OCI-M2 (cell line): Measurements from ENCODE around the gene SCGB1D1.

Experiments used
- DNase-seq: peaks from one replicate; lab custom pipeline; 2025; ENCODE audit not compliant: unreplicated experiment; lab: John Stamatoyannopoulos, UW

The SCGB1D1 gene

GRCh38 chr11:62221498-62221897 is 31.5 kb downstream of the SCGB1D1 start:
- no peak for DNase-seq

- DNase-seq, result no peak
Measured at GRCh38 chr11:62223095-62223494, 33.1 kb downstream of the SCGB1D1 start.

DNA sequence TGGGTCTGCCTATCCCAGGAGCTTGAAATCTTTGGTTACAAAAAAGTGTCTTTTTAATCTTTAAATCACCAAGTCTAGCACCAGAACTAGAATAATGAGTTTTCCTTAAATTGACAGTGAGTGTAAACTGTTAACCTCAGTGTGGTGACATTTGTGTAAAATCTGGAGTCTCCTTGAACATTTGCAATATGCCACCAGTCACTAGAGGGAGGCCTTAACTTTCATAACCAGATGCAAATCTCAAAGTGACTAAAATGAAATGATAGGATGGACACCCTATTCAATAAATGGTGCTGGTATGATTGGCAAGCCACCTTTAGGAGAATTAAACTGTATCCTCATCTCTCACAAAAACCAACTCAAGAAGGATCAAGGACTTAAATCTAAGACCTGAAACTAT is 43.7 kb downstream of the SCGB1D1 start:
- no peak for DNase-seq

GRCh38 chr11:62236187-62236586 is 46.2 kb downstream of the SCGB1D1 start:
- no peak for DNase-seq

DNA sequence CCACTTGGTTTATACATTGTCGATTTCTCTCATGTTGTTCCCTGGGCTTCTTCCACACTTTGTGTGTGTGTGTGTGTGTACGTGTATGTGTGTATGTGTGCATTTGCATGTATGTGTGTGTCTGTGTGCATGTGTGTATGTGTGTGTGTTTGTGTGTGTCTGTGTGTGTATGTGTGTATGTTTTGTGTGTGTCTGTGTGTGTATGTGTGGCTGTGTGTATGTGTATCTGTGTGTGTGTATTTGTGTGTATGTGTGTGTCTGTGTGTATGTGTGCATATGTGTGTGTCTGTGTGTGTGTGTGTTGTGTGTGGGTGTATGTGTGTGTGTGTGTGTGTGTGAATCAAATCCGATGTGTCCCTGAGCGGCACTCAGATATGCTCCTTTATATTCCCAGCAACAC is 47.5 kb downstream of the SCGB1D1 start:
- no peak for DNase-seq

DNA sequence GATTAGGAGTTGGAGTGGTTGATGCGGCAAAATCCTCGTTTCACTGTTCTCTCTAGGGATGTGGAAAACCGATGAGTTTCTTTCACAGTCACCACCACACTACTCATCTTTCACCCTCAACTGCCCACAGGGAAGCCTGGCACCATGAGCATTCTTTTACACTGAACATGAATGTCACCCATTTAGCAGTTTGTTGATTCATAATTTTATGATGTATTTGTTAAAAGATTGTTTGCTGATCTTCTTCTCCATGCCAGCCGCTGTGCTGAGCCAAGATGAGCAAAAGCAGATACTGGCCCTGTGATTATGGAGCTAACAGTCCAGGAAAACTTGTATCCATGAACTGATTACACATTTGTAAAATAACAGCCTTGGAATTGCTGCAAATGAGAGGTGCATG is 48.1 kb downstream of the SCGB1D1 start:
- DNase-seq, result no peak

- DNase-seq, result no peak
Measured at GRCh38 chr11:62241095-62241494, 51.1 kb downstream of the SCGB1D1 start.

GRCh38 chr11:62242021-62242420 is 52.0 kb downstream of the SCGB1D1 start, which contains the start of gene SCGB1D2:
Gene SCGB1D2 (plus strand): TSS chr11:62242239. CDS start chr11:62242308, 69 bp downstream.
- no peak for DNase-seq
